H4 (cell line): ENCODE results near the gene ENOX1. TPM values are rescaled to one million over a fixed set of nuclear protein-coding genes. Genes with fewer than 3 reads are reported as not detected.

Experiments
- DNase-seq: peaks from one replicate; pipeline ENCODE4 v3.0.0-alpha.2; 2015; ENCODE audit warnings: low spot score
- total RNA-seq: library from RNA; depleted of rRNA; stranded (reverse); fragments of >200 nt; shearing (Covaris generic); gene quantifications from 2 replicates; pipeline ENCODE4 v1.2.3, GENCODE V29; 2014

Gene ENOX1
- total RNA-seq, 1 experiment from 2014 or later = 0.64 TPM

DNA sequence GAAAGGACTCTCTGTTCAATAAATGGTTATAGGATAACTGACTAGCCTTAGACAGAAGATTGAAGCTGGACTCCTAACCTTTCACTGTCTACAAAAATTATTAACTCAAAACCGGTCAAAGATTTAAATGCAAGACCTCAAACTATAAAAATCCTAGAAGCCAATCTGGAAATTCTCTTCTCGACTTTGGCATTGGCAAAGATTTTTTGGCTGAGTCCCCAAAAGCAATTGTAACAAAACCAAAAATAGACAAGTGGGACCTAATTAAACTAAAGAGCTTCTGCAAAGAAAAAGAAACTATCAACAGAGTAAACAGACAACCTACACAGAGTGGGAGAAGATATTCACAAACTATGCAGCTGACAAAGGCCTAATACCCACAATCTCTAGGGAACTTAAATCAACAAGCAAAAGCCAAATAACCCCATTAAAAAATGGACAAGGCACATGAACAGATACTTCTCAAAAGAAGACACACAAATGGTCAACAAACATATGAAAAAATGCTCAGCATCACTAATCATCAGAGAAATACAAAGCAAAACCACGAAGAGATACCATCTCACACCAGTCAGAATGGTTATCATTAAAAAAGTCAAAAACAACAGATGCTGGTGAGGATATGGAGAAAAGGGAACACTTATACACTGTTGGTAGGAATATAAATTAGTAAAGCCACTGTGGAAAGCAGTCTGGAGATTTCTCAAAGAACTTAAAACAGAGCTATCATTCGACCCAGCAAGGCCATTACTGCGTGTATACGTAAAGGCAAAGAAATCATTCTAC lies 497.1 kb downstream of the ENOX1 start:
- DNase-seq = no peak

DNA sequence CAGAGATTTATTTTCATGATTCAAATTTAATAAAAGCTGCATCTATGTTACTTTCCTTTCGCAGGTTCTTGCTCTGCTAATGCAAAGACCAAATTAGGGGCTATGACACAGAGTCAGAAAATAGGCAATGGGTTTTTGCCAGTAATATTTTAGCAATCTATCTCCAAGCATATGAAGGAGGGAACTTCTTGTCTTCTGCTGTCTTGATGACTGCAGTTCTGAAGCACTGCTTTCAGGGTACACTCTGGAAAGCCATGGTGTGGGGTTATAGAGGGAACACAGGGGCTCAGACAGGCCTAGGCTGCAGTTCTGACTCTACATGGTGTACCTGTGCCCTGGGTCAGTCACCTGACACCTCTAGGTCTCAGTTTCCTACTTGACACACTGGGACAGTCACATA lies 500.0 kb downstream of the ENOX1 start:
- DNase-seq = no peak

DNA sequence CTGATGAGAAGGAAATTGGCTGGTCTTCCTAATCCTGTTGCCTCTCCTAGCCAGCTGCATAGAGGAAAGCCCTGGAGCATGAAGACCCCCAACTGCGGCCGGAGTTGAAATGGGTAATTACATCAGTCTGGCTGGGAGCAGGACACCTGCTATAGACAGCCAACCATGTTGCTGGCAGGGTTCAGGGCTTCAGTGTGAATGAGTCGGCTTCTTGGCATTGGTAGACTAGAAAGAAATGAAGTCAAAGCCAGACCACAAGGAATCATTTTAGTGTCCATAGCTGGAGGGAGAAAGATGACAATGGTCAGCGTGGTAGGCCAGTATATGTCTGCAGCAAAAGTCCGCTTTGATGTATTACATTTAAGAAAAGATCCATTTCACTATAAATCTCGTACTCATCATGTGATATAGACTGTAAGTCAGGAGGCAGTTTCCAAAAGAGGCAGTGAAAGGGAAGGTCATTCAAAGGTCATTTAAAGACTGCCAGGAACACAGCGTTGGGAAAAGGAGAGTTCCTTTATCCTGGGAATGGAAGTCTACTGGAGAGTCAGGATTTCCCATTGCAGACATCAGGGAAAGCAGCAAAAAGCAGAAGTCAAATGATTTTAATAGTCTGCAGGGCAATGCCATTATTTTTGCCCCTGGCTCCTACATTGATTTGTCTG lies 500.7 kb downstream of the ENOX1 start:
- DNase-seq = no peak

DNA sequence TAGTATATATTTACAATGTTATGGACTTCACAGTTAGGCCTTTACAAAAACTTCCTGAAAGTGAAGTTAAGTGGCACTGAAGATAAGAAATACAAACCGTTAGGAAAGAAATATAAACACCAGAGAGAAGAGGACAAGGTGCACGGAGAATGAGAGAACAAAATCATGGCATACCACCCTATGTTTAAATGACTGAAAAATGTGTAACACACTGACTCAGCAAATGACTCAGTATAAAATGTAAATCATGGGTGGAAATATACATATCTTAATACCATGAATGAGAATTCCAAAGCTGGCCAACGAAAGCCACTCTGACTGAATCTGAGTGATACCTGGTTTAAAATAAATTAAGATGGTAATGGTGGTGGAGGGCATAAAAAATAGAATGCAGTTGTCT lies 502.6 kb downstream of the ENOX1 start:
- no peak for DNase-seq

DNA sequence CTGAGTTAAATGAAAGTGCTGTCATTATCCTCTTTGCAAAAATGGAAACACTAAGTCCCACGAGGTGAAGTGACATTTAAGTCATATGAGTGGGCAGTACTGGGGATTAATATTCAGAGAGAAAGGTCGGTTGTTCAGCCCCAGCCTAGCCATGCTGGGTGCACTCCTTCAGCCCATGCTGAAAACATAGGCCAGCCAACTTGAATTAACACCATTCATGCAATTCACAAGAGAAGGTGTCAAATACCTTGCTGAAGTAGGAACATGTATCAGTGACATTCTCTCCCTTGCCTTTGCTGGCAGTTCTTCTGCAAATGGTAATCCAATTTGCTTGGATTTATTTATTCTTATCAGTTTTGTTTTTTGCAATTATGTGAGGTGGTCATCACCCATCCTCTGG lies 507.1 kb downstream of the ENOX1 start:
- DNase-seq = no peak

DNA sequence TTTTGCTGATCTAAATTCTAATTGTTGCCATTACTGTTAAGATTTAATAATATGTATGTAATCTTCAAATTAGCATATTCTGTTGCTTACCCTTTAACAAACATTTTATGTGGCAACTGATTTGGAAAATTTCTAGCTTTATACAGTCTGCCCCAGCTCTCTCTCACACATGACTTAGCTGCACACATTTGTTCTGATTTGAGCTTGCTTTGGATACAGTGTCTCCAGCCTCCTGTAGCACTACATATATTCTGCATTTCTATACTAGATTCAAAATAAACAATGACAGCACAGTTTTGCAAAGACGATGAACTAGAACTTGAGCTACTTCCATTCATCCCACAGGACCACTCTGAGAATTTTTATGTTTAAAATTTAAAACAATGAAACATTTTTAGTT lies 508.6 kb downstream of the ENOX1 start:
- no peak for DNase-seq

DNA sequence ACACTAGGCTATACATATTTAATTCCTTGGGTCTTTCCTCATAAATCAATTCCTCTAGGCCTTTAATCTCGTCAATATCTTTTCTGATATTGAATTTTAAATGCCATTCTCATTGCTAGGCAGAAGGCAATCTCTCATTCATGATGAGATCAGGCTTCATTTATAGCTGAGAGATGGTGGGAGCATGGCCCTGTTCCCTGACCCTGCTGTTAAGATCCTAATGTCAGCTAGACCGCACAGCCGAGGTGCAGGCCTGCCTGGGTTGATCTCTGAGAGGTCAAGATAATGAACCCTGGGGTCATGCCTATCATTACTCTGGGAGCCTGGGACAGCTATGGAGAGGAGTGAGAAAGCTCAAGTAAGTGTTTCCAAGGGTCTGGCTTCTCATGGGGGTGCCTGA lies 509.6 kb downstream of the ENOX1 start:
- DNase-seq = no peak

DNA sequence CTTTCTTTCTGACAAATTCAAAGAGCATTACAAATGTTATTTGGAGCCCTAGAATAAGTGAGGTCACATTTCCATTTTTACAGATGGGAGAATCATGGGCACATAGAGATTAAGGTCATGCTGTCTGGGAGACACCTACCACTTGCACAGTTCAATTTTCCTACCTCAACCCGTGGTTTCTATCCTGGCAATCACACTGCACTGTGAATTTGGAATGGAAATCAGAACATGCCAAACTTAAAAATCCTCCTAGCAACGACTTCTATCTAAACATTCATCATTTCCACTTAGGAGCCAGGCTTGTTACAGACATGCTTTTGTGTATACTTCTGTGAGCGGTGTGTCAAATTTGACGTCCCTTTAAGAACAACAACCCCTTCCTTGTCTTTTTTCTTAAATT lies 511.9 kb downstream of the ENOX1 start:
- DNase-seq = no peak

DNA sequence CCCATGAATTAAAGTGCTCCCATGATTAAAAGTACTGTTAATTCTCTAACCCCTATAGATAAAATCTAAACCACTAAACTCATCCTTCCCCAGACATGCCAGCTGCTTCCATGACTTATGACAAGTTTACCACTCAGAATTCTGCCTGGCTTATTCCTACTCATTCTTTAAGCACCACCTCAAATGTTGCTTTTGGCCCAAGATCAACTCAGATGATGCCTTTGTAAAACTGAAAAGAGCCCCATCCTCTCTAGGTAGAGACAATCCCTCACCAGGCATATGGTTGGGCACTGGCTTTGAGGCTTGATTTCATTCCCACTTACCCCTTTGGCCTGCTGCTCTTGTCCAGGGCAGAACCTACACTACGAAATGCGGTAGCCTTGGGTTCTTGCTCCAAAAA lies 513.4 kb downstream of the ENOX1 start:
- DNase-seq = no peak

DNA sequence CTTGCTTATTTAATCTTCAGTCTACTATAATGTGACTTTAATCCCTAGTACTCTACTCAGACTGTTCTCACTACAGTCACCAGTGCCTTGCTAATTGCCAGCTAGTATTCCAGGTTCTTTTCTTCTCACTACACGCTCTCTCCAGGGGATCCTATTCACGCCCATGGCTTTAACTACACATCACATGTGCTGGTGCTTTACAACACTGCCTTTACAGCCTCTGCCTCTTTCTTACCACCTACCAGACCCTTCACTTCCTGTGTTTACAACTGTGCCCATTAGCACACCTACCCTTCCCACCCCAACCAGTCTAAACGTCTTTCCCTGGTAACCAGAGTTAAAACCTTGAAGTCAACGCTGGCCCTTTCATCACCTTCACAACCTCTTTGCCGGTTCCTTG lies 513.9 kb downstream of the ENOX1 start:
- DNase-seq = no peak

DNA sequence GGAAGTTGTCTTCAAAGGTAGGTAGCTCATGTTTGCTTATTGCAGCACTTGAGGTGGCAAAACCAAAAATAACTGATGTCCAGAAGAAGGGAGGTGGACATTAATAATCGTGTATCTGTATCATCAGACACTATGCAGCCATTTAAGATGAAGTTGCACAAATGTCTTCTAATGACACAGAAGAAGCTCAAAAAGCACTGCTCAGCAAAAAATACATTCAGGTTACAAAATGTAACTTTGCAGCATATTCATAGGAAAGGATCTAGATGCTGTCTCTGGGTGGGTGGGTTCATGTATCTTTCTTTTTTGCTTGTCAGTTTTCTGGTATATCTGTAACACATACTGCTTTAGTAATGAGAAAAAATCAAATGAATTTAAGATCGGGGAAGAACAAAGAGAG lies 515.6 kb downstream of the ENOX1 start:
- no peak for DNase-seq

DNA sequence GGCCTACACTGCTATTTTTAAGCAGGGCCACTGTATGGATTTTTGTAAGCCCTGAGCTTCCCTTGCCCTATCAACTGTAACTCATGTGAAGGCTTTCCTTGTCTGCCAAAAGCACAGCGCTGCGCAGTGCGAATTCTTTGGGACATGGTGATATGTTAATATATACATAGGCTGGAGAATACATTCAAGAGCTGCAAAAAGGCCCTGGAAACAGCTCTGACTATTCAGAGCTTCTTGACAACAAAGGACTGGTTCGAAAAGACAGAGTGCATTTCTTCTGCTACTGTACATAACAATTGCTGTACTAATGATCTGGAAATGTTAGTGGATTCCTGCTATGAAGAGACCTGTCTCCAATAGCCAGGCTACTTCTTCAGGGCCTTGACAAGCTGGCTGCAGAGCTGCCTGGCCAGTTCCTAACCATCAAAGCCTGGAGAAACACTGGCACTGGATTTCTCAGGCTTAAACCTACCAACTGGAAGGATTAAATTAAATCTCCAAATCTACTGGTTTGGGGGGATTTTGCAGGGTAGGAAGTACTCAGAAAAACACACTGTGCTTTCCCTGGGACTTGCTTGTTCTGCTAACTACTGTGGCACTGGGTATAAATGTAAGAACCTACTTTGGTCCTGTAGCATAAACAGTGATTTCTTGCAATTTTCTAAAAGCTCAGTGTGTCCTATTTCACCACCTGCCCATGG lies 516.5 kb downstream of the ENOX1 start:
- no peak for DNase-seq

DNA sequence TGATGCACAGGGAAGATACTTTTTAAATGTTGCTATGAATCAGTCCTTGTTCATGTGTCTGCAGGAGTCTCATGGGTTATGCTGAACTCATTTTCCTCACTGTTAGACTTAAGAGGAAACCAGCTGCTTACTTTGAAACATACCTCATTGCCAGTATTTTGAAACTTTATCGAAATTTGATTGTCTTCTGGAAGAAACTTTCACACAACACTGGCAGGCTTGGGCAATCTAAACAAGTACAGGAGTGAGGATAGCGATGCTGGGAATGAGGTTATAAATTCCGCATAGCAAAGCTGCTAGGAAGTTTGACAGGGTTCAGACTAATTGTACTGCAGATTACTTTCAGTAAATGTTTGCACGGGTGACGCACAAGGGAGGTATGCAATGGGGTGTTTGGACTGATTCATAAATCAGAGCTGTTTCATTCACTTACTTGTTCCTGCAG lies 517.7 kb downstream of the ENOX1 start:
- peak; percentile 69 for DNase-seq

DNA sequence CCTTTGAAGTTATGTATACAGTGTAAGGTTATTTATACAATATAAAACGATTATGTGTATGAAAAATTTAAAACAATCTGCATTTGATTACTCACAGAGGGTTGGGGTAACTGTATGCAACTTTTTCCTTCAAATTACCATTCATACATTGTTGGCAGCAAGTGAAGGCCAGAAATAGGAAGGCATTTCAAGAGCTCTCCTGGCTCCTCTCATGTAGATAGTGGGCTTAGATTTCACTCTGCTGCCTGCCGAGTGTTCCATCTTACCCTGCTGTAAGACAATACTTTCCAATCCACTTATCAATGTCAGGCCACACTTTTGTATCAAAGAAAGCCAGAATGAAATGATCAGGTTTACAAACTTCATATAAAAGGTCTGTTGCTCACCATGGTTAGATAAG lies 518.1 kb downstream of the ENOX1 start:
- DNase-seq = no peak

DNA sequence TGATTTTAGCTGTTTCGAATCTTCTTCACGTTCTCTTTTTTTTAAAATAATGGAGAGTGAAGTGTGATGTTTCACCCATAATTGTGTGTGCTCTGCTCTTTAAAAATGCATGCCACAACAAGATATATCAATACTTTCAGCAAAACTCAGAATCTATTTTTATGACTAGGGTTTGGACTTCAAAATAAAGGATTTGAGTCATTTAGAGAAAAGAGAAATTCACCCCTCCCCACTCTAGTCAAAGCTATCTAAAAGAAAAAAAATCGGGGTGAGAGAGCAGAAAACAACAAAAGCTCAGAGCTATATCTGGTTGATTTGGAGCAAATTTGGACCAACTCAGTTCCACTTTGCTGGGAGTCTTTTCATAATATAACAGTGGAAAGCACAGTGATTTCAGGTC lies 518.9 kb downstream of the ENOX1 start:
- DNase-seq = no peak

DNA sequence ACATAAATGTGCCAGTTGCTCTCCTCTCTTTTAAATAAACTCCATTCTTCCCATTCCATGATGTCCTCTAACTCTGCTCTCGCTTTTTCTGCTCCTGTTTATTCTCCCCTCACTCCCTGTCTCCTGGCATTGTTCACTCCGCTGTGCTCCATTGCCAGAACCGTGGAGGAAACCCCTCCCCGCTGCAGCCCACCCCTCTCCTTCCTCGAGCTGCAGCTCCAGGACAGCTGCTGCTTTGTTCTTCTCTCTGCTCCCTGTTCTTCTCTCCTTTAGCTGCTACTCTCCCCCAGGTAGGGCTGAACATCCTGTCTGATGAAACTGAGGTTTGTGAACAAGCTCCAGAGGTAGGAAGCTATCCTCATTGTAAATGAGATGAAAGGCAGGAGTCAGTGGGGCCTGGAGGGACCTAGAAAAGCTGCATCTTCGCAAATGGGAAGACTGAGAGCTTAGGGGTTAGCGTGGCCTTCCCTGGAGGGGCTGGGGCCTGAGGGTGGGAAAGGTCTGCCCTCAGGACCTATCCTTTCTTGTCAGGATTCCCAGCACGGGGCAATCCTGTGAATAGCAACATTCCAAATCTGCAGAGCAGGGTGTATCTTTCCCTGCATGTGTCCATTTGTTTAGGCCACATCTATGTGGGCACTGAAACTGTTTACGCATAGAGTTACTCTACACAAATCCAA lies 519.7 kb downstream of the ENOX1 start:
- DNase-seq = no peak

DNA sequence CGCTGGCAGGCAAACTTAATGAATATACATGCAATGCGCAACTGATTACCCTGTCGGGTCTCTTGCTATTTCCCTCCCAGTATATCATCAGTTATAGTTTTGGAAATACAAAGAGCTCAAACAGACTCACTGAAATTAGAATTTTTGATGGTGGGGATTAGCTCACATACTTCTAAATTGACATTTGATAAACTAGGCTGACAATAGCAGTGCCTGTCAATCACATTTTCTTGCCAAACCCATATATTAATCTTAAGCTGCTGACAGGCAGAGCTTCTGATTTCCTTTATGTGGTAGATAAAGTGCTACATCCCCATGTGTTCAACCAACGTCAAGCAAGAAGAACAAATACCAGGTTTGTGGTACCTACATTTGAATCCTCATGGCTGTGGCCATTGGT lies 521.7 kb downstream of the ENOX1 start:
- DNase-seq = no peak

DNA sequence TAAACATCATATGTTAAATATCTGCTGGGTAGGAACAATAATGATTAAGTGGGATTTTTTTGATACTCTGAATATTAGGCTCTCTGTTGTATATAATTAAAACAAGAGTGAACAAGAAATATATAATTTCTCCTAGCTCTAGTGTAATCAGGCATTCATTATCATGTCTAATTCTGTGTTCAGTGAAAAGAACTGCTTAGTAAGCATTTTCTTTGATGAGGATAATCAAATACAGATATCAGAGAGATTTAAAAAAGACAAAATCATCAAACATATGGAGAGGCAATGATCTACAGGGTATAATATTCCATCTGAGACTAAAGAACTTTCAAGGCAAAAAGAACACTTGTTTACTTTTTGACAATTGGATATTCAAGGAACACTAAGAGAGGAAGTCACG lies 522.3 kb downstream of the ENOX1 start:
- DNase-seq = no peak

DNA sequence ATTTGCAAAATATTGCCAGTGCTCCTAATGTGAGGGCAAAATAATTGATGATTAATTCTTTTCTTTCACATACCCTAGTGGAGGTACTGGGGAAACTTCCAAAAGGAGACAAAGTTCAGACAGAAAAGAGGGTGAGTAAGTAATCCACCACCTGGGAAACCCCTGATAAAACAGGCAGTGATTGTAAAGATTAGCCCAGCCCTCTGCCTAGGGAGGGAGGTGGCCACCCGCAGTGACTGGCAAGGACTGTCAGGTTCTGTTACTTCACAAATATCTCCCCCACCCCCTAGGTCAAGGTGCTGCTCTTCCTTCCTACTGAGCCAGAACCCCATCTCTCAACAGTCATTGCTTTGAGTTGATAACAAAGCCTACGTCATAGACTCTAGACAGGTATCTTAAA lies 523.7 kb downstream of the ENOX1 start:
- DNase-seq = no peak

DNA sequence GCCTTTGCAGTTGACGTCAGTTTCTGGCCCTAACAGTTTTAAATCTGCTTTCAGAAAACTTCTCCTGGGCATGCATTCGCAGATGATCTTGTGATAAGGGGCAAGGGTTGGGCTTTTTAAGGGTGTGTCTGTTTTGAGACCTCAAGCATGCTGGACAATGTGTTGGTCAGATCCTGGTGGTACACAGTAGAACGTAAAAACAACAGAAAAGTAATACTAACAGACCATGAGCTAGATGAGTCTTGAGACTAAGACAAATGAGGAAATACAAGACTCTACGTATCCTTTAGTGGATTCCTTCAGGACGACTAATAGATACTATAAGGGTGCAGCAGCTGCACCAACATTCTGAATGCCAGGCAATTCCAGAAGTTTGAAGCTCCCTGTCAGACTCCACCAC lies 525.8 kb downstream of the ENOX1 start:
- no peak for DNase-seq

DNA sequence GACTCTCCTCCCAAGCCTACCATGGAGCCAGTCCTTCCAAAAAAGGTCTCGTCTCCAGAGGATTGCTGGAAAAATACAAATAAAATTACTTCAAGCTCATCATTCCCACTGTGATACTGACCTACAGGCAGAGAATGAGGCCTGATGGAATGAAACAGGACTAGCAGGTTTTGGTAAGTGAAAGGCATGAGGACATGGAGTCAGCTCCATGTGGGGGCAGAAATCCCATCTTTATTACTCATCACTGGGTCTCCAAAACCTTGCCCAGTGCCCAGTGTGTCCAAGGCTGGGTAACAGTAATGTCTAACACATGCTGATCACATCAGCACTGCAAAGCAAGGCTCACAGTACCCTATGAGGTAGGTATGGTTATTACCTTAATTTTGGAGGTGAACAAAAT lies 528.0 kb downstream of the ENOX1 start:
- DNase-seq = no peak

DNA sequence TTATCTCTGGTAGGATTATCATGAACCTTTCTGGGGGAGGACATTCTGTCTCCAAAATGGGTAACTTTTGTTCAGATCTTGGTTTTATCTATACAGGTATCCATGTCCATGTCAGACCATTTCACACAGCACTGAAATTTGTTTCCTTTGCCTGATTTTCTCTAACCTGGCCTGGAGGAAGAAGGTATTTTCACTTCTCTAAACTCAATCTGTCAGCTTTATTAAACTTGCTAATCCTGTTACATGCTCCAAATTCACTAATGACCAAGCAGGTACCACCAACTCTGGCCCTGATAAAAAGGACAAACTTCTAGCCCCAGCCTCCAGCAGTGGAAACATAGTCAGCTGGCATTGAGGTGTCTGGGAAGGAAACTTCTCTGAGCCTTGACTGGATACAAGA lies 529.0 kb downstream of the ENOX1 start:
- DNase-seq = no peak
